Measurements from ENCODE around the gene OR4P4.

The OR4P4 gene

GRCh38 chr11:55634813-55635212 lies at the start of gene OR4P4:
TSS of gene OR4P4 (plus strand) at chr11:55635113.
- Histone ChIP-seq H3K4me3 (ENCODE audit: low read length) (no peak within 1 kb of the TSS), H3K27ac (ENCODE audit: low read depth, low read length) (no peak within 1 kb of the TSS), H3K27me3 (ENCODE audit: control insufficient read depth, insufficient read depth, low read length) (no peaks in the 10 kb centered on the region), H3K36me3 (ENCODE audit: control insufficient read depth, insufficient read depth, low read length) (no peaks in the 10 kb centered on the region), H3K9ac (ENCODE audit: low read length) (no peak within 1 kb of the TSS), H3K4me1 (ENCODE audit: control insufficient read depth, insufficient read depth, low read length) (no peaks in the 10 kb centered on the region)

GRCh38 chr11:55607545-55607944 lies 27.4 kb upstream of the OR4P4 start, which contains the start of gene OR4C11:
TSS of gene OR4C11 (minus strand) at chr11:55607645. CDS start at chr11:55604373, 3,272 bp downstream.
- no peaks in the 10 kb centered on the region for H3K36me3 ChIP-seq (ENCODE audit: control insufficient read depth, insufficient read depth, low read length)

GRCh38 chr11:55624531-55624930 lies 10.4 kb upstream of the OR4P4 start:
- no peaks in the 10 kb centered on the region for H3K4me1 ChIP-seq (ENCODE audit: control insufficient read depth, insufficient read depth, low read length)
- H3K9ac ChIP-seq (ENCODE audit: low read length) = no peak overlapping the region
- no peaks in the 10 kb centered on the region for H3K36me3 ChIP-seq (ENCODE audit: control insufficient read depth, insufficient read depth, low read length)
- H3K4me3 ChIP-seq (ENCODE audit: low read length) = no peak overlapping the region
- no peaks in the 10 kb centered on the region for H3K27me3 ChIP-seq (ENCODE audit: control insufficient read depth, insufficient read depth, low read length)
- no peak overlapping the region for H3K27ac ChIP-seq (ENCODE audit: low read depth, low read length)

More at GRCh38 chr11:55607545-55607944, 27.4 kb upstream of the OR4P4 start, which contains the start of gene OR4C11:
- Histone ChIP-seq H3K9ac (ENCODE audit: low read length) (no peak within 1 kb of the TSS), H3K27ac (ENCODE audit: low read depth, low read length) (no peak within 1 kb of the TSS), H3K4me3 (ENCODE audit: low read length) (no peak within 1 kb of the TSS), H3K27me3 (ENCODE audit: control insufficient read depth, insufficient read depth, low read length) (no peaks in the 10 kb centered on the region), H3K4me1 (ENCODE audit: control insufficient read depth, insufficient read depth, low read length) (no peaks in the 10 kb centered on the region)

- no peaks in the 10 kb centered on the region for H3K4me1 ChIP-seq (ENCODE audit: control insufficient read depth, insufficient read depth, low read length)
- no peaks in the 10 kb centered on the region for H3K36me3 ChIP-seq (ENCODE audit: control insufficient read depth, insufficient read depth, low read length)
- H3K27me3 ChIP-seq (ENCODE audit: control insufficient read depth, insufficient read depth, low read length) = no peaks in the 10 kb centered on the region
- no peak within 1 kb of the TSS for H3K4me3 ChIP-seq (ENCODE audit: low read length)
- no peak within 1 kb of the TSS for H3K27ac ChIP-seq (ENCODE audit: low read depth, low read length)
- H3K9ac ChIP-seq (ENCODE audit: low read length) = no peak within 1 kb of the TSS
Measured at GRCh38 chr11:55648027-55648426, 13.1 kb downstream of the OR4P4 start, which contains the start of gene OR4S2. TSS of gene OR4S2 (plus strand) at chr11:55648327. CDS start at chr11:55650904, 2,577 bp downstream.

- no peaks in the 10 kb centered on the region for H3K4me1 ChIP-seq (ENCODE audit: control insufficient read depth, insufficient read depth, low read length)
- no peaks in the 10 kb centered on the region for H3K36me3 ChIP-seq (ENCODE audit: control insufficient read depth, insufficient read depth, low read length)
- no peak overlapping the region for H3K9ac ChIP-seq (ENCODE audit: low read length)
- H3K27me3 ChIP-seq (ENCODE audit: control insufficient read depth, insufficient read depth, low read length) = no peaks in the 10 kb centered on the region
- no peak overlapping the region for H3K4me3 ChIP-seq (ENCODE audit: low read length)
- no peak overlapping the region for H3K27ac ChIP-seq (ENCODE audit: low read depth, low read length)
Measured at GRCh38 chr11:55652560-55652959, 17.6 kb downstream of the OR4P4 start.

- Histone ChIP-seq H3K27ac (ENCODE audit: low read depth, low read length) (no peak overlapping the region), H3K4me1 (ENCODE audit: control insufficient read depth, insufficient read depth, low read length) (no peaks in the 10 kb centered on the region), H3K36me3 (ENCODE audit: control insufficient read depth, insufficient read depth, low read length) (no peaks in the 10 kb centered on the region), H3K4me3 (ENCODE audit: low read length) (no peak overlapping the region), H3K27me3 (ENCODE audit: control insufficient read depth, insufficient read depth, low read length) (no peaks in the 10 kb centered on the region), H3K9ac (ENCODE audit: low read length) (no peak overlapping the region)
Measured at GRCh38 chr11:55655096-55655495, 20.2 kb downstream of the OR4P4 start.

GRCh38 chr11:55658031-55658573 lies 23.2 kb downstream of the OR4P4 start:
- H3K36me3 ChIP-seq (ENCODE audit: control insufficient read depth, insufficient read depth, low read length) = no peaks in the 10 kb centered on the region
- no peak overlapping the region for H3K9ac ChIP-seq (ENCODE audit: low read length)

GRCh38 chr11:55658608-55659007 lies 23.7 kb downstream of the OR4P4 start:
- Histone ChIP-seq H3K36me3 (ENCODE audit: control insufficient read depth, insufficient read depth, low read length) (no peaks in the 10 kb centered on the region), H3K9ac (ENCODE audit: low read length) (no peak overlapping the region), H3K27ac (ENCODE audit: low read depth, low read length) (no peak overlapping the region), H3K4me1 (ENCODE audit: control insufficient read depth, insufficient read depth, low read length) (no peaks in the 10 kb centered on the region), H3K27me3 (ENCODE audit: control insufficient read depth, insufficient read depth, low read length) (no peaks in the 10 kb centered on the region), H3K4me3 (ENCODE audit: low read length) (no peak overlapping the region)

More at GRCh38 chr11:55658031-55658573, 23.2 kb downstream of the OR4P4 start:
- H3K27ac ChIP-seq (ENCODE audit: low read depth, low read length) = no peak overlapping the region
- H3K27me3 ChIP-seq (ENCODE audit: control insufficient read depth, insufficient read depth, low read length) = no peaks in the 10 kb centered on the region
- H3K4me3 ChIP-seq (ENCODE audit: low read length) = no peak overlapping the region
- H3K4me1 ChIP-seq (ENCODE audit: control insufficient read depth, insufficient read depth, low read length) = no peaks in the 10 kb centered on the region

GRCh38 chr11:55661901-55662300 lies 27.0 kb downstream of the OR4P4 start, which contains the start of gene OR4C6:
TSS of gene OR4C6 (plus strand) at chr11:55662201. CDS start at chr11:55665167, 2,966 bp downstream.
- Histone ChIP-seq H3K4me3 (ENCODE audit: low read length) (no peak within 1 kb of the TSS), H3K27ac (ENCODE audit: low read depth, low read length) (no peak within 1 kb of the TSS), H3K36me3 (ENCODE audit: control insufficient read depth, insufficient read depth, low read length) (no peaks in the 10 kb centered on the region), H3K27me3 (ENCODE audit: control insufficient read depth, insufficient read depth, low read length) (no peaks in the 10 kb centered on the region), H3K9ac (ENCODE audit: low read length) (no peak within 1 kb of the TSS), H3K4me1 (ENCODE audit: control insufficient read depth, insufficient read depth, low read length) (no peaks in the 10 kb centered on the region)

- Histone ChIP-seq H3K27ac (ENCODE audit: low read depth, low read length) (no peak overlapping the region), H3K27me3 (ENCODE audit: control insufficient read depth, insufficient read depth, low read length) (no peaks in the 10 kb centered on the region), H3K4me1 (ENCODE audit: control insufficient read depth, insufficient read depth, low read length) (no peaks in the 10 kb centered on the region), H3K9ac (ENCODE audit: low read length) (no peak overlapping the region), H3K4me3 (ENCODE audit: low read length) (no peak overlapping the region), H3K36me3 (ENCODE audit: control insufficient read depth, insufficient read depth, low read length) (no peaks in the 10 kb centered on the region)
Measured at GRCh38 chr11:55669376-55669775, 34.5 kb downstream of the OR4P4 start.

- Histone ChIP-seq H3K36me3 (ENCODE audit: control insufficient read depth, insufficient read depth, low read length) (no peaks in the 10 kb centered on the region), H3K4me1 (ENCODE audit: control insufficient read depth, insufficient read depth, low read length) (no peaks in the 10 kb centered on the region), H3K27ac (ENCODE audit: low read depth, low read length) (no peak overlapping the region), H3K9ac (ENCODE audit: low read length) (no peak overlapping the region), H3K27me3 (ENCODE audit: control insufficient read depth, insufficient read depth, low read length) (no peaks in the 10 kb centered on the region), H3K4me3 (ENCODE audit: low read length) (no peak overlapping the region)
Measured at GRCh38 chr11:55673860-55674259, 38.9 kb downstream of the OR4P4 start.
